ENCODE results near the gene GRPR. TPM values are rescaled to one million over a fixed set of nuclear protein-coding genes. Genes with fewer than 3 reads are reported as not detected.
"Not testable (repeated sequence)": the region's sequence is repeated elsewhere in the genome, so short reads cannot be mapped to it uniquely, and the experiment has no call there.

Gene GRPR
- polyA plus RNA-seq, 3 donors, result 0.20 to 0.38 (median 0.30) TPM

GRCh38 chrX:16164748-16165147 is 41.4 kb downstream of the GRPR start:
- no peak for DNase-seq (ENCODE audit: extremely low read depth in 1 of 11, low read depth in 9 of 11, low spot score in 4 of 11)

- DNase-seq (ENCODE audit: extremely low read depth in 1 of 11, low read depth in 9 of 11, low spot score in 4 of 11), result no peak
Measured at GRCh38 chrX:16167181-16167580, 43.8 kb downstream of the GRPR start, which contains the start of gene MAGEB17. MAGEB17 (plus strand) TSS chrX:16167481; CDS start chrX:16170383, 2,902 bp downstream.

- no peak for DNase-seq (ENCODE audit: extremely low read depth in 1 of 11, low read depth in 9 of 11, low spot score in 4 of 11)
Measured at GRCh38 chrX:16171039-16171438, 47.7 kb downstream of the GRPR start.

- DNase-seq (ENCODE audit: extremely low read depth in 1 of 11, low read depth in 9 of 11, low spot score in 4 of 11), result no peak
Measured at GRCh38 chrX:16171944-16172343, 48.6 kb downstream of the GRPR start.

GRCh38 chrX:16172391-16172790 is 49.0 kb downstream of the GRPR start:
- DNase-seq (ENCODE audit: extremely low read depth in 1 of 11, low read depth in 9 of 11, low spot score in 4 of 11), result no peak

GRCh38 chrX:16175329-16176061 is 52.1 kb downstream of the GRPR start:
- no peak for DNase-seq (ENCODE audit: extremely low read depth in 1 of 11, low read depth in 9 of 11, low spot score in 4 of 11)

- DNase-seq (ENCODE audit: extremely low read depth in 1 of 11, low read depth in 9 of 11, low spot score in 4 of 11), result no peak
Measured at GRCh38 chrX:16177260-16177659, 53.9 kb downstream of the GRPR start.

- DNase-seq (ENCODE audit: extremely low read depth in 1 of 11, low read depth in 9 of 11, low spot score in 4 of 11), result not testable (repeated sequence)
Measured at GRCh38 chrX:16183843-16184242, 60.5 kb downstream of the GRPR start.

GRCh38 chrX:16185725-16186136 is 62.4 kb downstream of the GRPR start:
- DNase-seq (ENCODE audit: extremely low read depth in 1 of 11, low read depth in 9 of 11, low spot score in 4 of 11), result no peak

GRCh38 chrX:16186380-16187007 is 63.1 kb downstream of the GRPR start:
- no peak for DNase-seq (ENCODE audit: extremely low read depth in 1 of 11, low read depth in 9 of 11, low spot score in 4 of 11)

GRCh38 chrX:16187024-16187760 is 63.8 kb downstream of the GRPR start:
- peak in 1 of 11 donors; percentile 3 for DNase-seq (ENCODE audit: extremely low read depth in 1 of 11, low read depth in 9 of 11, low spot score in 4 of 11)

GRCh38 chrX:16188687-16189086 is 65.3 kb downstream of the GRPR start:
- no peak for DNase-seq (ENCODE audit: extremely low read depth in 1 of 11, low read depth in 9 of 11, low spot score in 4 of 11)

- DNase-seq (ENCODE audit: extremely low read depth in 1 of 11, low read depth in 9 of 11, low spot score in 4 of 11), result no peak
Measured at GRCh38 chrX:16191605-16192004, 68.2 kb downstream of the GRPR start.

- DNase-seq (ENCODE audit: extremely low read depth in 1 of 11, low read depth in 9 of 11, low spot score in 4 of 11), result no peak
Measured at GRCh38 chrX:16196829-16197228, 73.5 kb downstream of the GRPR start.

GRCh38 chrX:16199343-16199742 is 76.0 kb downstream of the GRPR start:
- DNase-seq (ENCODE audit: extremely low read depth in 1 of 11, low read depth in 9 of 11, low spot score in 4 of 11), result no peak

GRCh38 chrX:16202943-16203342 is 79.6 kb downstream of the GRPR start:
- DNase-seq (ENCODE audit: extremely low read depth in 1 of 11, low read depth in 9 of 11, low spot score in 4 of 11), result no peak

Measured in renal cortex interstitium (tissue), 11 donors.